ENCODE measurements around the gene ID3.

Gene ID3

DNA sequence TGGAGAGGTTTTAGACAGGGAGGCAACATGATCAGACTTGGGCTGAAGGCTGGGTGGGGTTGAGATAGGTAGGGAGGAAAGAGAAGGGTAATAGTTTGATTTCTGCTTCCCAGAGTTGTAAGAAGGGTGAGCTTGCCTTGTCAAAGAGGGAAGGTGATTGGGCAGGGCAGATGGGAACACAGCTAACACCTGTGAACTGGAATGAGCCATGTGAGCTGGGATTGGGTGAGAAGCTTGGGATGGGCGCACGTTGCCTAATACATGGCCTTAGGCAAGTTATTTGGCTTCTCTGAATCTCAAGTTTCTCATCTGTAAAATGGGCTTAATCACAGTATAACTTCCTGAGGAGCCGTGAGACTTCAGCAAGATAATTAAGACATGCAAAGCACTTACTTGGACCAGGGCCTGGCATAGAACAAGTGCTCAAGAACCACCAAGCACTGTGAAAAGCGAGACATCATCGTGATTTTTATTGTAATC lies 33.8 kb upstream of the ID3 start:
- peaks cover 16% of the 10 kb centered on the region for H3K4me1 ChIP-seq (ENCODE audit: insufficient read depth, insufficient read length)
- H3K27me3 ChIP-seq (ENCODE audit: insufficient read depth, insufficient read length): no peaks in the 10 kb centered on the region
- H3K4me3 ChIP-seq (ENCODE audit: insufficient read length, low read depth): no peak overlapping the region
- no peaks in the 10 kb centered on the region for H3K9me3 ChIP-seq (ENCODE audit: insufficient read depth, low read length)
- H3K9ac ChIP-seq (ENCODE audit: insufficient read length, low read depth): no peak overlapping the region
- no peaks in the 10 kb centered on the region for H3K36me3 ChIP-seq (ENCODE audit: insufficient read depth, insufficient read length, low read length)
- TF ChIP-seq ZNF274 (IDR thresholded peaks at IDR 0.05; ENCODE audit: low read depth, low read length) (no peak), YY1 (IDR thresholded peaks at IDR 0.05; ENCODE audit: insufficient read depth, insufficient read length) (no peak), SUZ12 (IDR thresholded peaks at IDR 0.05; ENCODE audit: extremely low read depth, insufficient read depth, insufficient read length) (no peak)
- DNase-seq (ENCODE audit: low read depth, low spot score): no peak

DNA sequence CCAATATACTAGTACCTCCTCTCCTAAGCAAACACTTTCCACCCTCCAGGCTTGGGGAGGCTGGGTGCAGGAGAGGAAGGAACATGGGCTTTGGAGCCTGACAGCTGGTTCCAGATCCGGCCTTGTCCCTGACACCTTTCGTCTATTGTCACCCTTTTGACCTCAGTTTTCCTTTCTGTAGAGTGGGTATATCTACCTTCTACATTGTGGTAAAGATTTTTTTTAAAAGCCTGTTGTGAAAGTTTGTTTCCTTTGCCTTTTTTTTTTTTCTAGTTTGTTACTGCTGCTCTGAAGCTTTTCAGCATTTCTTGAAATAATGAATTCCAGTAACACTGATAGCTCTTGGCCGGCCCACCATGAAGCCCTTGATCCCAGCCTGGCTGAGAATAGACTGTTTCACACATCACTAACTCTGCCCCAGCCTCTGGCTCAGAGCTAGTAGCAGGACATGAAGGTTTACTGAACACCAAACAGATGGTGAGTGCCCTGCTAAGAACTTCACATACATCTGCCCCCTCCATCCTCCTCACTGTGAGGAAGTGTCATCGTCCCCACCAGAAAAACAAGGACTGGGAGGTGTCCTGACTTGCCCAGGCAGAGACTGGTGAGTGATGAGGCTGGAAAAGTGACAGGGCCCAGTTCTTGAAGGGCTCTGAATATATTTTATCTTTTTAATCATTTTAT lies 33.0 kb upstream of the ID3 start:
- Histone ChIP-seq H3K9ac (ENCODE audit: insufficient read length, low read depth) (no peak overlapping the region), H3K4me3 (ENCODE audit: insufficient read length, low read depth) (no peak overlapping the region), H3K36me3 (ENCODE audit: insufficient read depth, insufficient read length, low read length) (no peaks in the 10 kb centered on the region), H3K27me3 (ENCODE audit: insufficient read depth, insufficient read length) (no peaks in the 10 kb centered on the region), H3K4me1 (ENCODE audit: insufficient read depth, insufficient read length) (peaks cover 16% of the 10 kb centered on the region), H3K9me3 (ENCODE audit: insufficient read depth, low read length) (no peaks in the 10 kb centered on the region)
- TF ChIP-seq YY1 (IDR thresholded peaks at IDR 0.05; ENCODE audit: insufficient read depth, insufficient read length) (no peak), ZNF274 (IDR thresholded peaks at IDR 0.05; ENCODE audit: low read depth, low read length) (no peak), SUZ12 (IDR thresholded peaks at IDR 0.05; ENCODE audit: extremely low read depth, insufficient read depth, insufficient read length) (no peak)
- DNase-seq (ENCODE audit: low read depth, low spot score): no peak

DNA sequence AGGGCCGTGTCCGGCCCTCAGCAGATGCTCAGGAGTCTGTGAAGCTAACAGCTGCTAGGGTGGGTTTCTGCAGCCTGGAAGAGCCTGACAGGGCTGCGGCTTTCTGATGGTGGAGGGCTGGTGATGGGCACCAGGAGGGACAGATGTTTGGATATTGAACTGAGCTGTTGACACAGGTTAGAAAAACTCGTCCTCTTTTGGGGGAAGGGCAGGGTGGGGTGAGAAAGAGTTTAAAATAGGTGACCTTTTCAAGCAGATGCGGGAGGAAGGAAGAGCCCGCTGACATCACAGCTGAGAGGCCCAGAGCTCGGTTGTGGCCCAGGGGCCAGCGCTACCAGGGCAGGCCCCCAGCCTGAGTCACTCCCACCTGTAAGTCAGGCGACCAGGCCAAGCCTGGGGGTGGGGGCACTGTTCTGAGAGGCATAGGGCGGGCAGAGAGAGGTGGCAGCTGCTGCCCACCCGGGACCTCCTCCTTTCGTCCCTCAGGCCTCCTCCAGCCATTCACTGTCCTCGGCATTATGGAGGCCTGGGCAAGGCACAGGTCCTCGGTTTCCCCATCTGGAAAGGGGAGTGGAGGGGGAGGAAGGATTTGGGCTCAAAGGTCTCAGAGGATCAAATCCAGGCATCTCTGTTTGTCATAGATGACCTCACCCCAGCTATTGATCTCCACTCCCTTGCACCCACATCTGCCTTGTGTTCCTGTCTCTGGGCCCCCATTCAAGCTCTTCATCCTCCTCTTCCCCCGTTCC lies 32.3 kb upstream of the ID3 start:
- no peak overlapping the region for H3K9ac ChIP-seq (ENCODE audit: insufficient read length, low read depth)
- no peaks in the 10 kb centered on the region for H3K9me3 ChIP-seq (ENCODE audit: insufficient read depth, low read length)
- no peaks in the 10 kb centered on the region for H3K36me3 ChIP-seq (ENCODE audit: insufficient read depth, insufficient read length, low read length)
- no peak for DNase-seq (ENCODE audit: low read depth, low spot score)
- TF ChIP-seq YY1 (IDR thresholded peaks at IDR 0.05; ENCODE audit: insufficient read depth, insufficient read length) (no peak), SUZ12 (IDR thresholded peaks at IDR 0.05; ENCODE audit: extremely low read depth, insufficient read depth, insufficient read length) (no peak)
- no peak overlapping the region for H3K4me3 ChIP-seq (ENCODE audit: insufficient read length, low read depth)
- peaks cover 16% of the 10 kb centered on the region for H3K4me1 ChIP-seq (ENCODE audit: insufficient read depth, insufficient read length)
- no peaks in the 10 kb centered on the region for H3K27me3 ChIP-seq (ENCODE audit: insufficient read depth, insufficient read length)

DNA sequence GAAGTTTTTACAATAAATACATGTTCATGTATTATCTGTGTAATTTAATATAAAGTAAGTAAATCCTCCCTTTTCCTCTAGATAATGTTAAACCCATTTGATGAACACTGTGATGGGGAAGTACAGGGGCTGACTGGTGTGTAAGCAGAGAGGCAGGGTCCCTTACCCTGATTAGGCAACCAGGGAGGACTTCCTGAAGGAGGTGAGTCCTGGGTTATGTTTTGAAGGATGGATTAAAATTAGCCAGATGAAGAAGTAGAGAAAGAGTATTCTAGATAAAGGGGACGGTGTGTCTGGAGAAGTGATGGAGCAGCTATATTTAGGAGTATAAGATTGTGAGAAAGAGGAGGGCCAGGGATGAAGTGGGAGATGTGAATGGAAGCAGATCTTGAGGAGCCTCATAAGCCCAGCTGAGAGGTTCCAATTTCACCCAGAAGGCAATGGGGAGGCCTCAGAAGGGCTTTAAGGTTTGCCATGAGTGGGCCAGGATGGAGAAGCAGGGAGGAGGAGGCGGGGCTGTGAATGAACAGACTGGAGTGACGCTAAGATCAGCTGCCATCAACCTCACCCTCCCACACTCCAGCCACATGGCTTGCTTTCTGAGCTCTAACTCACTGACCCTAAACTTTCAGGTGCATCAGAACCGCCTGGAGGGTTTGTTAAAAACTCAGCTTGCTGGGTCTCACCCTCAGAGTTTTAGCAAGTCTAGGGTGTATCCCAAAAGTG lies 30.9 kb upstream of the ID3 start:
- Histone ChIP-seq H3K4me1 (ENCODE audit: insufficient read depth, insufficient read length) (peaks cover 12% of the 10 kb centered on the region), H3K36me3 (ENCODE audit: insufficient read depth, insufficient read length, low read length) (no peaks in the 10 kb centered on the region), H3K27me3 (ENCODE audit: insufficient read depth, insufficient read length) (no peaks in the 10 kb centered on the region), H3K9me3 (ENCODE audit: insufficient read depth, low read length) (no peaks in the 10 kb centered on the region), H3K9ac (ENCODE audit: insufficient read length, low read depth) (no peak overlapping the region), H3K4me3 (ENCODE audit: insufficient read length, low read depth) (no peak overlapping the region)
- DNase-seq (ENCODE audit: low read depth, low spot score): no peak
- TF ChIP-seq YY1 (IDR thresholded peaks at IDR 0.05; ENCODE audit: insufficient read depth, insufficient read length) (no peak), ZNF274 (IDR thresholded peaks at IDR 0.05; ENCODE audit: low read depth, low read length) (no peak), SUZ12 (IDR thresholded peaks at IDR 0.05; ENCODE audit: extremely low read depth, insufficient read depth, insufficient read length) (no peak)

DNA sequence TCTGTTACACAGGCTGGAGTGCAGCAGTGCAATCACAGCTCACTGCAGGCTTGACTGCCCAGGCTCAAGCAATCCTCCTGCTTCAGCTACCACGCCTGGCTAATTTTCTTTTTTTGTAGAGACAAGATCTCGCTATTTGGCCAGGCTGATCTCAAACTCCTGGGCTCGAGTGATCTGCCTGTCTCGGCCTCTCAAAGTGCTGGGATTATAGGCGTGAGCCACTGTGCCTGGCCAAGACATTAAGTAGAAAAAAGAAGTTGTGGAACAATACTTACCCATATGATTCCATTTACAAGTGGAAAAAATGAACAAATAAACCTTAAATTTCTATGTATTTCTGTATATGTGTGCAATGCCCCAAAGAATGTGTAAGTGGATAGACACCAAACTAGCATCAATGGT lies 30.3 kb upstream of the ID3 start:
- H3K9ac ChIP-seq (ENCODE audit: insufficient read length, low read depth): no peak overlapping the region
- no peak for DNase-seq (ENCODE audit: low read depth, low spot score)
- H3K36me3 ChIP-seq (ENCODE audit: insufficient read depth, insufficient read length, low read length): no peaks in the 10 kb centered on the region
- H3K9me3 ChIP-seq (ENCODE audit: insufficient read depth, low read length): no peaks in the 10 kb centered on the region
- no peaks in the 10 kb centered on the region for H3K27me3 ChIP-seq (ENCODE audit: insufficient read depth, insufficient read length)
- H3K4me1 ChIP-seq (ENCODE audit: insufficient read depth, insufficient read length): peaks cover 7% of the 10 kb centered on the region
- no peak overlapping the region for H3K4me3 ChIP-seq (ENCODE audit: insufficient read length, low read depth)
- TF ChIP-seq ZNF274 (IDR thresholded peaks at IDR 0.05; ENCODE audit: low read depth, low read length) (no peak), YY1 (IDR thresholded peaks at IDR 0.05; ENCODE audit: insufficient read depth, insufficient read length) (no peak)

DNA sequence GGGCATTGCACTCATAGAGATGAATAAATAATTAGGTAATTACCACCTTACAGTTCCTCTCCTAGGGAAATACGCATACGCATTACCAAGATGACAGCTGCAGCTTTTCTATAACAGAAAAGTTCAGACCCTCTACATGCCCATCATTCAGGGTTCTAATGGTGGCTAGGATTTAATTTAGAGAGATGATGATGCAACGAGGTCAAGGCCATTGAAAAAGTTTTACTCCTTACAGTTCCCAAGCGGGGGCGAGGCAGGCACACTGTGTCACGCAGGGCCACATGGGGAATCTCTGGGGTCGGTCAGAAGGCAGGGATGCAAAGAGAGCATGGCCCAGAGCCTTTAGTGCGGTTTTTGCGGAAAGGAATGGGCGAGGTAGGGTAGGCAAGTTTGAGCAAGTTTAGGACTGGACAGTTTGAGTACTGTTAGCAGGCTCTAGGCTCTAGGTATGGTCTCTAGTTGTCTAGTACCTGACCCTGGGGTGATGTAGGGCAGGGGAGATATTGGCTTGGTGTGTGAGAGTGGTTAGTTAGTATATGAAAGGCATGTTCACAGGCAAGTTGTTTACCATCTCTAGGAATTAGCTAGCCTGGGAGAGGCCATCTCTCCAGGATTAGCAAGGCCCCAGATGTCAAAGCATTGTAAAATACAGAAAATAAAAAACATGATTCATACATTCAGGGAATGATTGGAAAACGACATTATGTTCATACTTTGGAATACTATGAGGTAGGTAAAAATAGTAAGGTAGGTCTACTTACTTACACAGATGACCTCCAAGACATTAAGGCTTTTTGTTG lies 29.6 kb upstream of the ID3 start:
- no peak overlapping the region for H3K4me3 ChIP-seq (ENCODE audit: insufficient read length, low read depth)
- no peak for TF ChIP-seq YY1 (IDR thresholded peaks at IDR 0.05; ENCODE audit: insufficient read depth, insufficient read length)
- no peak for TF ChIP-seq SUZ12 (IDR thresholded peaks at IDR 0.05; ENCODE audit: extremely low read depth, insufficient read depth, insufficient read length)
- TF ChIP-seq ZNF274 (IDR thresholded peaks at IDR 0.05; ENCODE audit: low read depth, low read length): no peak
- no peak for DNase-seq (ENCODE audit: low read depth, low spot score)
- H3K36me3 ChIP-seq (ENCODE audit: insufficient read depth, insufficient read length, low read length): no peaks in the 10 kb centered on the region
- H3K27me3 ChIP-seq (ENCODE audit: insufficient read depth, insufficient read length): no peaks in the 10 kb centered on the region
- no peaks in the 10 kb centered on the region for H3K9me3 ChIP-seq (ENCODE audit: insufficient read depth, low read length)
- H3K9ac ChIP-seq (ENCODE audit: insufficient read length, low read depth): no peak overlapping the region
- peaks cover 6% of the 10 kb centered on the region for H3K4me1 ChIP-seq (ENCODE audit: insufficient read depth, insufficient read length)
